HEK293 (cell line): Measurements from ENCODE around the gene ZBTB48.

ENCODE experiments used
- GLI4 ChIP-seq: fragments of 450-650 bp; formaldehyde crosslinking; IDR thresholded peaks from 2 replicates; pipeline ENCODE4 v1.5.1; 2016; ENCODE audit warnings: missing biosample characterization, missing genetic modification characterization
- KLF1 ChIP-seq: fragments of 450-650 bp; formaldehyde crosslinking; IDR thresholded peaks from 2 replicates; pipeline ENCODE4 v1.5.1; 2016; ENCODE audit warnings: missing biosample characterization, missing genetic modification characterization
- PRDM6 ChIP-seq: fragments of 450-650 bp; formaldehyde crosslinking; IDR thresholded peaks from 2 replicates; pipeline ENCODE4 v1.5.1; 2017; ENCODE audit warnings: missing biosample characterization, missing genetic modification characterization
- REST ChIP-seq: fragments of 450-650 bp; formaldehyde crosslinking; IDR thresholded peaks from 2 replicates; pipeline ENCODE4 v1.5.1; 2016; ENCODE audit warnings: missing biosample characterization, missing genetic modification characterization
- TRIM28 ChIP-seq: IDR thresholded peaks from 2 replicates; pipeline ENCODE4 v1.6.1; 2011; ENCODE audit warnings: low read length, control low read depth, borderline replicate concordance
- ZBTB17 ChIP-seq: fragments of 450-650 bp; formaldehyde crosslinking; IDR thresholded peaks from 2 replicates; pipeline ENCODE4 v1.5.1; 2016; ENCODE audit warnings: missing biosample characterization, missing genetic modification characterization
- ZBTB49 ChIP-seq: fragments of 450-650 bp; formaldehyde crosslinking; IDR thresholded peaks from 2 replicates; pipeline ENCODE4 v1.5.1; 2016; ENCODE audit warnings: missing biosample characterization, missing genetic modification characterization, low read depth
- ZBTB6 ChIP-seq: fragments of 450-650 bp; formaldehyde crosslinking; IDR thresholded peaks from 2 replicates; pipeline ENCODE4 v1.5.1; 2017; ENCODE audit warnings: missing biosample characterization, missing genetic modification characterization
- ZIC2 ChIP-seq: fragments of 450-650 bp; formaldehyde crosslinking; IDR thresholded peaks from 2 replicates; pipeline ENCODE4 v1.5.1; 2016; ENCODE audit warnings: missing biosample characterization, missing genetic modification characterization
- ZNF169 ChIP-seq: fragments of 450-650 bp; formaldehyde crosslinking; IDR thresholded peaks from 2 replicates; pipeline ENCODE4 v1.5.1; 2016; ENCODE audit warnings: missing biosample characterization, missing genetic modification characterization
- ZNF184 ChIP-seq: fragments of 450-650 bp; IDR thresholded peaks from 2 replicates; pipeline ENCODE4 v1.5.1; 2018; ENCODE audit warnings: missing biosample characterization, mild to moderate bottlenecking, missing genetic modification characterization
- ZNF211 ChIP-seq: fragments of 450-650 bp; formaldehyde crosslinking; IDR thresholded peaks from 2 replicates; pipeline ENCODE4 v1.5.1; 2016; ENCODE audit warnings: low read depth, missing biosample characterization, missing genetic modification characterization
- ZNF23 ChIP-seq: fragments of 450-650 bp; formaldehyde crosslinking; IDR thresholded peaks from 2 replicates; pipeline ENCODE4 v1.5.1; 2016; ENCODE audit warnings: missing biosample characterization, missing genetic modification characterization, borderline replicate concordance
- ZNF274 ChIP-seq, 2 experiments: fragments of 200-500 bp in 1 of 2; fragments of 450-650 bp in 1 of 2; sonication (Bioruptor generic) in 1 of 2; formaldehyde crosslinking in 1 of 2; IDR thresholded peaks; 2 replicates each; pipeline versions ENCODE4 v1.5.1 to v1.6.1; 2014 to 2016; ENCODE audit warnings: borderline replicate concordance in 1 of 2, inconsistent platforms in 1 of 2, low read length in 1 of 2, missing biosample characterization in 1 of 2, missing genetic modification characterization in 1 of 2
- ZNF341 ChIP-seq: fragments of 450-650 bp; formaldehyde crosslinking; IDR thresholded peaks from 2 replicates; pipeline ENCODE4; 2016; ENCODE audit warnings: low read depth, missing biosample characterization, missing genetic modification characterization
- ZNF37A ChIP-seq: fragments of 450-650 bp; IDR thresholded peaks from 2 replicates; pipeline ENCODE4 v1.5.1; 2018; ENCODE audit warnings: missing biosample characterization, missing genetic modification characterization
- ZNF398 ChIP-seq: fragments of 450-650 bp; formaldehyde crosslinking; IDR thresholded peaks from 2 replicates; pipeline ENCODE4 v1.5.1; 2017; ENCODE audit warnings: missing biosample characterization, missing genetic modification characterization
- ZNF530 ChIP-seq: fragments of 450-650 bp; formaldehyde crosslinking; IDR thresholded peaks from 2 replicates; pipeline ENCODE4 v1.5.1; 2016; ENCODE audit warnings: low read depth, missing biosample characterization, missing genetic modification characterization
- ZNF561 ChIP-seq: fragments of 450-650 bp; IDR thresholded peaks from 2 replicates; pipeline ENCODE4 v1.5.1; 2018; ENCODE audit warnings: missing biosample characterization, missing genetic modification characterization, borderline replicate concordance
- ZNF596 ChIP-seq: fragments of 450-650 bp; IDR thresholded peaks from 2 replicates; pipeline ENCODE4 v1.5.0; 2018; ENCODE audit warnings: missing biosample characterization, mild to moderate bottlenecking, missing genetic modification characterization, moderate library complexity
- ZNF629 ChIP-seq: fragments of 450-650 bp; formaldehyde crosslinking; IDR thresholded peaks from 2 replicates; pipeline ENCODE4 v1.5.1; 2017; ENCODE audit warnings: missing biosample characterization, missing genetic modification characterization
- ZNF704 ChIP-seq: fragments of 450-650 bp; formaldehyde crosslinking; IDR thresholded peaks from 2 replicates; pipeline ENCODE4 v1.5.1; 2016; ENCODE audit warnings: missing biosample characterization, missing genetic modification characterization
- ZNF791 ChIP-seq: fragments of 450-650 bp; formaldehyde crosslinking; IDR thresholded peaks from 2 replicates; pipeline ENCODE4 v1.5.1; 2016; ENCODE audit warnings: missing biosample characterization, missing genetic modification characterization
- ZSCAN30 ChIP-seq: fragments of 450-650 bp; IDR thresholded peaks from 2 replicates; pipeline ENCODE4 v1.5.1; 2018; ENCODE audit warnings: missing biosample characterization, mild to moderate bottlenecking, missing genetic modification characterization, moderate library complexity
- ZSCAN5A ChIP-seq: fragments of 450-650 bp; formaldehyde crosslinking; IDR thresholded peaks from 2 replicates; pipeline ENCODE4 v1.5.1; 2016; ENCODE audit warnings: missing biosample characterization, missing genetic modification characterization

ZBTB48 gene

GRCh38 chr1:6602669-6603237, 23.0 kb downstream of the ZBTB48 start, which contains the start of gene KLHL21 (continued):
- TF ChIP-seq ZNF169 (tag by site-specific recombination) (peak; percentile 4; the same call in 1 of the 2 replicates), ZNF530 (tag by site-specific recombination) (no peak), ZNF704 (tag by site-specific recombination) (no peak), ZNF629 (tag by site-specific recombination) (no peak), TRIM28 (no peak), ZSCAN5A (tag by site-specific recombination) (0 out of 2 replicates have a peak, but pooled peaks have one; percentile 3), ZBTB6 (no peak; the same call in 1 of the 2 replicates), ZNF274 (IDR thresholded peaks at IDR 0.05; ENCODE audit: low read length) (no peak), ZNF274 (tag by site-specific recombination; IDR thresholded peaks at IDR 0.05; ENCODE audit: borderline replicate concordance) (no peak), GLI4 (tag by site-specific recombination) (no peak), ZNF211 (tag by site-specific recombination) (no peak), ZNF23 (tag by site-specific recombination) (no peak), ZIC2 (tag by site-specific recombination) (no peak), PRDM6 (tag by site-specific recombination) (no peak), ZNF184 (0 out of 2 replicates have a peak, but pooled peaks have one; percentile 40), ZNF37A (tag by site-specific recombination) (no peak), ZBTB17 (peak; percentile 25; the same call in 1 of the 2 replicates), ZNF398 (no peak; the same call in 1 of the 2 replicates), REST (no peak), ZSCAN30 (tag by site-specific recombination) (peak; percentile 63), KLF1 (tag by site-specific recombination) (0 out of 2 replicates have a peak, but pooled peaks have one; percentile 27), ZNF596 (tag by site-specific recombination) (peak; percentile 19; the same call in 1 of the 2 replicates), ZNF561 (peak; percentile 73; the same call in 1 of the 2 replicates), ZBTB49 (no peak), ZNF341 (peak; percentile 81), ZNF791 (tag by site-specific recombination) (0 out of 2 replicates have a peak, but pooled peaks have one; percentile 27)
